Measurements from ENCODE around the gene HNRNPA1. TPM values are rescaled to one million over a fixed set of nuclear protein-coding genes. Genes with fewer than 3 reads are reported as not detected.
"Not testable (repeated sequence)": the region's sequence is repeated elsewhere in the genome, so short reads cannot be mapped to it uniquely, and the experiment has no call there.

The HNRNPA1 gene
- total RNA-seq, 1 donor from 2014 or later, result 1,517 TPM

DNA sequence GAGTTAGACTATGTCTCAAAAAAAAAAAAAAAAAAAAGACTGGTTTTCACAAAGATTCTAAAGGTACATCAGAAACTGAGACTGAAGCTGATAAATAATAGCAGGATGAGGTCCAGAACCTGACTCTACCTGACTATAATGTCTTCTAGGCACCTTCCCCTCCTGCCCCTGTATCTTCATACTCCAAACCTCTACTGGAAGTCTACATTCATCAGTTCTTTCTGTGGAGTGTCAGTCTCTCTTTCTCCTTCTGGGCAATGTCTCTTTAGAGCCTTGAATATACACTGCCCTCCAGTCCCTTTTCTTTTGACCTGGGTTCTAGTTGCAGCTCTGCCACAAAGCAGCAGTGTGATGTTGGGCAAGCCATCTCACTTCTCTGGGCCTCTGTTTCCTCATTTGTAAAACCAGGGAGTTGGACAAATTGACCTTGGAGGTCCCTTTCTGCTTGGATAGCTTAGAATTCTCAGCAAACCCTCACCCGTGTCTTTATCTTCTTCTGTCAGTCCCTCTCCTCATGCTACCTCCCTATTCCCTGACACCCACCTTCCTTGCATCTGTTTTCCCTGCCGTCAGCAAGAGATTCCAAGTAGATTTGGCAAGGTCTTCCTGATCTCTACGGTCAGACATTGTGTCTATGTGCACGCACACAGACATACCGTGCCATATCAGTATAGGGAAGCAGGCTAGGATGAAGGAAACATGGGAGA lies 16.0 kb downstream of the HNRNPA1 start:
- intact Hi-C loops (cut with micrococcal nuclease), result no loop called here

DNA sequence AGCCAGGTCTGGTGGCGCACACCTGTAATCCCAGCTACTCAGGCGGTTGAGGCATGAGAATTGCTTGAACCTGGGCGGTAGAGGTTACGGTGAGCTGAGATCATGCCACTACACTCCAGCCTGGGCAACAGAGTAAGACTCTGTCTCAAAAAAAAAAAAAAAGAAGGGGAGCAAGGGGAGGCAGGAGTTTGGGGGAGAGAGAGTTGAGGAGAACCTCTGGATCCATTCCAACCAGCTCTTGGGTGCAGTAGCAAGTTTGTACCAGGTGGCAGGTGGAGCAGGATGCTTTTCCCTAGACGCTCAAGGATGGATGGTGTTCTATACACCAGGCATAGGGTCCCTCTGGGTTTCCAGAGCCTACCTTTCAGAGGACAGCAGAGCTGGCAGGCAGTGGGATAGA lies 18.4 kb downstream of the HNRNPA1 start:
- intact Hi-C loops (cut with micrococcal nuclease), result no loop called here

DNA sequence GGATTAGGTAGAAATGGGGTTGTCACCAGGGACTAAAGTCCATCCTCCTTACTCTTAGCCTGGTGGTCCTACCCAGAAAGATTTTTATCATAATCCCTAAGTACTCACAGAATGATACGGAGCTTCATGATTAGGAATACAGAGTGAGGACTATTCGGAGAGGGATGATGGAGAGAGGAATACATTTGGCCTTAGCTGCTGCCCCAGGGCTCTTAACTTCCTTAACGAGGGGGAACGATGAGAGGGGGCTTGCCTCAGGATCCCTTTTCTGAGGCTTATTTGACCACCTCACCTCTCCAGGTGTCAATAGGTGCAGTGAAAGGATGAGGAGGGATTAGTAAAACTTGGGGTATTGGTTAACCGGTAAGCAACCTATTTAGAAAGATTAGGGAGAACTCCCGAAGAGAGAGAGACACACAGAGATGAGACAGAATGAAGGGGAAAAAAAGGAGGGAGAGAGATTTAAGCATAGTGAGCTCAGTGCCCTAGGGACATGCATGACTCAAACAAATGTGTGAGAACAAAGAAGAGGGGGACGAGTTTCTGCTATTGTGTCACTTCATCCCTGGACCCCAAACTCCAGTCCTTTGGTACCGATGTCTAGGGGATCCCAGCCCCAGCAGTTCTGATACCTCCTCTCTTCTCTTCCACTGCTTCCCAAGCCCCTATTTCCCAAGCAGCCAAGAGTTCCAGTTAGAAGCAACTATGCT lies 19.1 kb downstream of the HNRNPA1 start:
- intact Hi-C loops (cut with micrococcal nuclease), result no loop called here

- intact Hi-C loops (cut with micrococcal nuclease), result no loop called here
Observed at GRCh38 chr12:54300225-54300731, 19.8 kb downstream of the HNRNPA1 start.

DNA sequence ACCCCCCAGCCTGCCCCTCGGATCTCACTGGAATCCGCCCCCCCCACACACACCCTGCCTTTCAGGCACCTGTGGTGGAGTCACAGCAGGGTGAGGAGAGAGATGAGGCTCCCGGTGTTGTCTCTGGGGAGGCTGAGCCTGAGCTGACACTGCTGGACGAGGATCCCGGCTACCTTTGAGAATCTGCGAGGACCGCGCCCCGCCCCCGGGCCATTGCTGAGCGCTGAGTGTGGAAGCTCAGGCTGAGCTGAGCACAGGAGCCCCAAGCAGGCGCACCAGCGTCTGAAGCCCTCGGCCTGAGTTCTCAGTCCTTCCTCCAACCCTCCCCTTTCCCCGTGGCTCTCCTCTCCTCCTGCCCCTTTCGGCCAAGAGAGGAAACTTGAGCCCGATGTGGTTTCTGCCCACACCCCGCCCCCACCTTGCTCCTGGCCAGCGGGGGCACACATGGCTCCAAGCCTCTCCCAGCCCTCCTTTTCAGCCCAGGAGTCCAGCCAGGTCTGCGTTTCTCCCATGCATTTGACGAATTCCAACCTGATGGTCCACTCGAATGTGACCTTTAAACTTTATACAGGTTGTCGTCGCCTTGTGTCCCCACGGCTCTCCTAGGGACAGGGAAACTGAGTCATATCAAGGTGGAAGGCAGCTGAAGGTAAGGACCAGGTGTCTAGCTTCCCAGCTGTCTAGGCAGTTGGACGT lies 20.4 kb downstream of the HNRNPA1 start, which contains the start of gene NFE2:
Gene NFE2 (minus strand): TSS at position 284 of the 696 bp plus-strand sequence. CDS start 5,767 bp downstream, outside the sequence.
- intact Hi-C loops (cut with micrococcal nuclease), result no loop called here

- intact Hi-C loops (cut with micrococcal nuclease), result no loop called here
Observed at GRCh38 chr12:54301428-54302048, 21.0 kb downstream of the HNRNPA1 start.

- intact Hi-C loops (cut with micrococcal nuclease), result no loop called here
Observed at GRCh38 chr12:54303640-54304039, 23.1 kb downstream of the HNRNPA1 start.

DNA sequence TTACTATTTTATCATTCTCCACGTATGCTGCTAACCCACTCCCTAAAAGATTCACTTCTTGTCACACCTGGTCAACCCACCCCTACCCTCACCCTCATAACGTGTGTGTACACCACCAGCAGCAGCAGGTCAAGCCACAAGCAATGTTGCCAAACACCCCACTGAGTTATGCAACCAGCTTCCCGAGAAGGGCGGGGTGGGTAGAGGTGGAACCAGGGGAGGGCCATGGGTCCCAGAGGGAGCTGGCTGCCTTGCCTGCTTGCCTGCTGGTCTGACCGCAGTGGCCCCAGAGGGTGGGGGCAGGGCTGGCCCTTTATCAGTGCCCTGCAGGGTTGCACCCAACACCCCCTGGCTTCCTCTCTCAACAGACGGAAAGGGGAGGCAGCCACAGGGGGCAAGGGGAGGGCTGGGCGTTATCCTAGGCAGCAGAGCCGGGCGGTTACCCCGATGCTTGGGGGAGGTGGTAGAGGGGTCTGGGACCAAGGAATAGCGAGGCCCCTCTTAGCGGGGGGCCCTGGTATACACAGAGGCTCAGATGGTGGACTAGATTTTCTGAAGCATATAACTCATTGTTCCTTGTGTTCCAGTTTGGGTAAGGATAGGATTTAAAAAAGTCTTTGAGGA lies 23.8 kb downstream of the HNRNPA1 start:
- intact Hi-C loops (cut with micrococcal nuclease), result no loop called here

DNA sequence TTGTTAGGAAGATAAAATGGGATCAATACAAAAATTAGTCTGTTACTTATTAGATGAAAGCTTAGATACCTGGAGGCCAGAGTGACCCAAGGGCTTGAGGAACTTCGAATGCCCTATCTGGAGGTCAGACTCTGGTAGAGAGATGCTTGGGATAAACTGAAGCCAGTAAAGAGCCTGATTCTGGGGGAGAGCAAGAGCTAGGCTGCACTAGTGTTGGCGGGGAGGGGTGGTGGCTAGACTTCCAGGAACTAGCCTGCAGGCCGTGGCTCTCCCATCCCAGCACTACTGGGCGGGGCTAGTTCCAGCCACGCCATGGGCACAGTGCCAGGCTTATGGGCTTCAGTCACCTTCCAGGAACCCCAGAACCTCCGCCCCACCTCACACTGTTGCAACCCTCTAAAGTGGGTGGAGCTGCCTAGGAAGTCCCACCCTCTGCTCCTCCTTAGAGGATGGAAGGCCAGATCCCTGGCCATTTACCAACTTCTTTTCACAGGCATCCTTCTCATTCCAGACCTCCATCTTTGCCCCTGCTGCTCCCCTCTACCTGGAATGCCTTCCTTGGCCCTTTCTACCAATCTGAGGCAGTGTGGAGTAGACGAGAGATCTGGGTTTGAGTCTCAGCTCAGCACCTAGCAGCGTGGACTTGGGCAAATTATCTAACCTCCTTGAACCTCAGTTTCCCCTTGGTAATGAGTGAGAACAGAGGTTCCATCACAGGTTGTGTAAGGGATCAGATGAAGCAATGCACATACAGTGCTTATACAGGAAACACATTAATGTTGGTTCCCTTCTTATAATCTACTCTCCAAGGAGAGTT lies 26.6 kb downstream of the HNRNPA1 start:
- intact Hi-C loops (cut with micrococcal nuclease), result no loop called here

DNA sequence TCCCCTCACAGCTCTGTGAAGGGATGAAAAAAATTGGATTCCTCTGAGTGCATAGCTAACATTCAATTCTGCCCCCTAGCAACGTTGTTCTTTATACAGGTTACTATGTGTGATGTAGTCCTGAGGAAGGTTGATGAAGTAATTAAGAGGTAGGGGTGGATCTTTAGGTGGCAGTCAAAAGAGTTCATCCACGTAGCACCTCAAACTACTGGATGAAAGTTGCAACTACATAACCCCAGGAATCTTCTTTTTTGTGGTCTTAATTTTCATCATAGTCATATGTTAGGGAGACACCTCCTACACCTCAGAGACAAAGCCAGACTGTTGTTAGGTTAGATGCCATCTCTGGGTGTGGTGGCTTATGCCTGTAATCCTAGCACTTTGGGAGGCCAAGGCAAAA lies 30.5 kb downstream of the HNRNPA1 start:
- intact Hi-C loops (cut with micrococcal nuclease), result no loop called here

DNA sequence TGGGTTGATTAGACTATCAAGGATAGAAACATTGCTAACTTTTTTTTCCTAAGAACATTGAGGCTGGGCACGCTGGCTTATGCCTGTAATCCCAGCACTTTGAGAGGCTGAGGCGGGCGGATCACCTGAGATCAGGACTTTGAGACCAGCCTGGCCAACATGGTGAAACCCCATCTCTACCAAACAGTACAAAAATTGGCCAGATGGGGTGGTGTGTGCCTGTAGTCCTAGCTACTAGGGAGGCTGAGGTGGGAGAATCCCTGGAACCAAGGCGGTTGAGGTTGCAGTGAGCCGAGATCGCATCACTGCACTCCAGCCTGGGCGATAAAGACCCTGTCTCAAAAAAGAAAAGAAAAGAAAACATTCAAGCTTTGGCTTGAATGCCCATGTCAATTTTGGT lies 31.8 kb downstream of the HNRNPA1 start:
- intact Hi-C loops (cut with micrococcal nuclease), result not testable (repeated sequence)

- intact Hi-C loops (cut with micrococcal nuclease), result no loop called here
Observed at GRCh38 chr12:54321363-54321762, 40.8 kb downstream of the HNRNPA1 start.

GRCh38 chr12:54324617-54325441 lies 44.3 kb downstream of the HNRNPA1 start, which contains the start of gene COPZ1:
COPZ1 (plus strand) TSS chr12:54325131; CDS start chr12:54325164, 33 bp downstream.
- intact Hi-C loops (cut with micrococcal nuclease), result loop anchor here (1.0 kb wide), 3 partner anchors 31 to 45 kb away; partner anchors contain the start of genes CBX5 and HNRNPA1

GRCh38 chr12:54325442-54326109 lies 45.0 kb downstream of the HNRNPA1 start:
- intact Hi-C loops (cut with micrococcal nuclease), result loop anchor here (1.0 kb wide), 2 partner anchors 34 to 45 kb away; partner anchors contain the start of genes CBX5 and HNRNPA1

- intact Hi-C loops (cut with micrococcal nuclease), result no loop called here
Observed at GRCh38 chr12:54328595-54329337, 48.2 kb downstream of the HNRNPA1 start.

DNA sequence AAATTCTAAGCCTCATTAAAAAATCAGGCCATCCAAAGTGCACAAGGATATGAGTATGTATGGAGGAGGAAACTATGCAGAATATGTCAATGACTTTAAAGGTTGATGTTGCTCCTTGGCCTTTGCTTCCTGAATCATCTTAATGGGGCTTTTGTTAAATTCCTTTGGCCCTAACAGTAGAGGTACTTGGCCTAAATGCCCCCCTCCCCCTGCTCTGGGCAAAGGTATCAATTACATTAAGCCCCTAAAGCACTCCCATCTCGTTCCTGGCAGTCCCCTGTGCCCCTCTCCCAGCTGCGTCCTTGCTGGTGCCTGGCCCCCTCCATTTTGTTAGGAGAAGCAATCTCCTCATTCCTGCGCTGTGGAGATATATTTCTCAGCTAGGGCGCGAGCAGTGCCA lies 49.2 kb downstream of the HNRNPA1 start:
- intact Hi-C loops (cut with micrococcal nuclease), result no loop called here

- intact Hi-C loops (cut with micrococcal nuclease), result no loop called here
Observed at GRCh38 chr12:54330442-54330841, 49.9 kb downstream of the HNRNPA1 start.

- intact Hi-C loops (cut with micrococcal nuclease), result no loop called here
Observed at GRCh38 chr12:54331461-54331860, 50.9 kb downstream of the HNRNPA1 start.

All from T-helper 2 cell treated with Interferon-gamma antibody and Interleukin-4, amounts not matched to agents 100 ng/mL and 5 ng/mL, for 36 hours (primary cell).